H1 (cell line): Measurements from ENCODE around the gene HYDIN. TPM values are rescaled to one million over a fixed set of nuclear protein-coding genes. Genes with fewer than 3 reads are reported as not detected.

Source experiments
- CTCF ChIA-PET: fragments of 300-600 bp; sonication (Branson Sonifier 250); formaldehyde crosslinking; loops from one replicate; lab custom pipeline; 2021; ENCODE audit not compliant: partially characterized antibody; lab: Charles Lee
- POLR2A ChIA-PET: fragments of 300-600 bp; sonication (Branson Sonifier 250); formaldehyde crosslinking; loops from one replicate; lab custom pipeline; 2021; ENCODE audit warnings: inconsistent platforms; ENCODE audit not compliant: partially characterized antibody; lab: Charles Lee
- DNase-seq, 2 experiments: peaks; one replicate each; pipeline versions ENCODE4 v3.0.0 to v3.0.0-alpha.2; 2010 to 2022; ENCODE audit warnings: low spot score in 2 of 2, low read depth in 1 of 2, mixed read lengths in 1 of 2
- FAIRE-seq: peaks from 2 replicates; lab custom pipeline; 2011; peaks lifted over from hg19 to GRCh38; lab: Jason Lieb, UNC
- H2AFZ ChIP-seq: 2 replicates; pipeline ENCODE4 v1.8.1; 2012; ENCODE audit warnings: low read length, inconsistent platforms
- H2AK5ac ChIP-seq: 2 replicates; pipeline ENCODE4 v1.6.1; 2013; ENCODE audit warnings: low read depth, low read length
- H2BK120ac ChIP-seq: replicated peaks from 2 replicates; pipeline ENCODE3; 2013; ENCODE audit warnings: low read depth, low read length, inconsistent platforms
- H2BK12ac ChIP-seq: 2 replicates; pipeline ENCODE4 v1.6.1; 2013; ENCODE audit warnings: low read depth, low read length
- H2BK15ac ChIP-seq: 2 replicates; pipeline ENCODE4 v1.6.1; 2013; ENCODE audit warnings: low read length
- H2BK20ac ChIP-seq: 2 replicates; pipeline ENCODE4 v1.6.1; 2013; ENCODE audit warnings: low read length
- H2BK5ac ChIP-seq: 2 replicates; pipeline ENCODE4 v1.6.1; 2013; ENCODE audit warnings: low read depth, low read length
- H3K14ac ChIP-seq: 2 replicates; pipeline ENCODE4 v1.6.1; 2013; ENCODE audit warnings: inconsistent platforms; ENCODE audit not compliant: insufficient read length
- H3K18ac ChIP-seq: 2 replicates; pipeline ENCODE4 v1.6.1; 2013; ENCODE audit warnings: low read length; ENCODE audit errors: extremely low read depth
- H3K23ac ChIP-seq: 2 replicates; pipeline ENCODE4 v1.6.1; 2013; ENCODE audit warnings: inconsistent platforms; ENCODE audit not compliant: insufficient read length
- H3K23me2 ChIP-seq: 2 replicates; pipeline ENCODE4 v1.6.1; 2013; ENCODE audit warnings: low read depth, low read length
- H3K27ac ChIP-seq: 2 replicates; pipeline ENCODE4 v1.6.1; 2011; ENCODE audit warnings: low read depth, low read length, inconsistent platforms
- H3K27me3 ChIP-seq, 4 experiments: replicated peaks in 1 of 4; 1 replicate in 1 of 4; 2 replicates in 3 of 4; pipeline versions ENCODE4 v1.6.1 to v1.8.1; 2011 to 2013; ENCODE audit warnings: low read length in 3 of 4, mild to moderate bottlenecking in 3 of 4, inconsistent platforms in 2 of 4, mixed read lengths in 2 of 4, moderate library complexity in 1 of 4; ENCODE audit not compliant: control insufficient read depth in 3 of 4, insufficient read depth in 3 of 4; ENCODE audit errors: extremely low read depth in 1 of 4
- H3K36me3 ChIP-seq, 4 experiments: 2 replicates each; pipeline versions ENCODE4 v1.6.1 to v1.8.1; 2011 to 2013; ENCODE audit warnings: mild to moderate bottlenecking in 4 of 4, low read length in 3 of 4, moderate library complexity in 2 of 4, control low read depth in 1 of 4, inconsistent platforms in 1 of 4; ENCODE audit not compliant: insufficient read depth in 4 of 4, control insufficient read depth in 2 of 4
- H3K4ac ChIP-seq: replicated peaks from 2 replicates; pipeline ENCODE3; 2013; ENCODE audit warnings: low read length, low read depth, mixed read lengths, inconsistent platforms; ENCODE audit not compliant: insufficient read length
- H3K4me1 ChIP-seq, 4 experiments: replicated peaks in 1 of 4; 1 replicate in 1 of 4; 2 replicates in 3 of 4; pipeline versions ENCODE4 v1.6.1 to v1.8.1; 2011 to 2013; ENCODE audit warnings: low read length in 3 of 4, inconsistent platforms in 2 of 4, mixed read lengths in 1 of 4; ENCODE audit not compliant: insufficient read depth in 4 of 4, control insufficient read depth in 3 of 4
- H3K4me2 ChIP-seq, 2 experiments: 2 replicates each; pipeline versions ENCODE4 v1.6.1 to v1.8.1; 2011 to 2013; ENCODE audit warnings: low read depth in 2 of 2, low read length in 2 of 2, control low read depth in 1 of 2, inconsistent platforms in 1 of 2, mild to moderate bottlenecking in 1 of 2; ENCODE audit not compliant: insufficient read depth in 1 of 2
- H3K4me3 ChIP-seq, 4 experiments: fragments of 200-600, 300-600 bp in 1 of 4; sonication (generic), shearing (Covaris generic), sonication (Bioruptor Twin) in 1 of 4; 2 replicates each; pipeline versions ENCODE4 v1.5.1 to v1.8.1; 2011 to 2016; ENCODE audit warnings: low read length in 4 of 4, low read depth in 3 of 4, control low read depth in 2 of 4, inconsistent platforms in 2 of 4, mild to moderate bottlenecking in 2 of 4, mixed read lengths in 1 of 4, moderate library complexity in 1 of 4; ENCODE audit not compliant: insufficient read depth in 2 of 4; ENCODE audit errors: extremely low read depth in 1 of 4
- H3K56ac ChIP-seq: replicated peaks from 2 replicates; pipeline ENCODE3; 2013; ENCODE audit warnings: low read depth, mild to moderate bottlenecking, mixed read lengths, low read length, inconsistent platforms; ENCODE audit not compliant: insufficient read length
- H3K79me1 ChIP-seq: 2 replicates; pipeline ENCODE4 v1.6.1; 2013; ENCODE audit warnings: low read depth, low read length, control low read depth
- H3K79me2 ChIP-seq, 2 experiments: 2 replicates each; pipeline versions ENCODE4 v1.6.1 to v1.8.1; 2012 to 2013; ENCODE audit warnings: low read length in 2 of 2, mild to moderate bottlenecking in 2 of 2, inconsistent platforms in 1 of 2; ENCODE audit not compliant: insufficient read depth in 2 of 2, control insufficient read depth in 1 of 2
- H3K9ac ChIP-seq, 4 experiments: replicated peaks in 1 of 4; 1 replicate in 1 of 4; 2 replicates in 3 of 4; pipeline versions ENCODE4 v1.6.1 to v1.8.1; 2011 to 2013; ENCODE audit warnings: low read depth in 3 of 4, low read length in 3 of 4, control low read depth in 2 of 4, mild to moderate bottlenecking in 2 of 4, moderate library complexity in 2 of 4, inconsistent platforms in 1 of 4; ENCODE audit errors: extremely low read depth in 1 of 4
- H3K9me3 ChIP-seq, 2 experiments: 2 replicates each; pipeline versions ENCODE4 v1.6.1 to v1.8.1; 2012 to 2013; ENCODE audit warnings: mild to moderate bottlenecking in 2 of 2, moderate library complexity in 2 of 2, control low read depth in 1 of 2, inconsistent platforms in 1 of 2, low read depth in 1 of 2, low read length in 1 of 2, mixed read lengths in 1 of 2; ENCODE audit not compliant: insufficient read depth in 2 of 2
- H4K20me1 ChIP-seq, 2 experiments: replicated peaks in 1 of 2; 2 replicates each; pipeline versions ENCODE3 to v1.8.1; 2011 to 2013; ENCODE audit warnings: inconsistent platforms in 2 of 2, low read length in 2 of 2, mild to moderate bottlenecking in 1 of 2; ENCODE audit not compliant: insufficient read depth in 2 of 2, control insufficient read depth in 1 of 2
- H4K5ac ChIP-seq: 2 replicates; pipeline ENCODE4 v1.6.1; 2013; ENCODE audit warnings: low read length, low read depth, mixed read lengths, inconsistent platforms; ENCODE audit not compliant: insufficient read length
- H4K8ac ChIP-seq: 2 replicates; pipeline ENCODE4 v1.8.0; 2013; ENCODE audit warnings: mild to moderate bottlenecking, moderate library complexity, low read length, inconsistent platforms; ENCODE audit not compliant: insufficient read depth; ENCODE audit errors: extremely low read depth
- H4K91ac ChIP-seq: replicated peaks from 2 replicates; pipeline ENCODE3; 2013; ENCODE audit warnings: low read length, mixed read lengths, inconsistent platforms; ENCODE audit not compliant: insufficient read length
- CHD1 ChIP-seq: IDR thresholded peaks from 2 replicates; pipeline ENCODE4 v1.6.1; 2012; ENCODE audit warnings: low read depth, low read length, improper control_type of control experiment
- FOSL1 ChIP-seq: IDR thresholded peaks from 2 replicates; pipeline ENCODE4 v1.6.1; 2011; ENCODE audit warnings: mild to moderate bottlenecking, low read depth, low read length, moderate library complexity; ENCODE audit not compliant: insufficient read depth
- GABPA ChIP-seq: IDR thresholded peaks from 2 replicates; pipeline ENCODE4 v1.6.1; 2011; ENCODE audit warnings: mild to moderate bottlenecking, low read length, moderate library complexity, borderline replicate concordance; ENCODE audit not compliant: insufficient read depth
- KDM4A ChIP-seq: IDR thresholded peaks from one replicate; pipeline ENCODE4 v1.7.1; 2012; ENCODE audit warnings: low read depth, mild to moderate bottlenecking, moderate library complexity, low read length, inconsistent platforms; ENCODE audit not compliant: severe bottlenecking
- MAFK ChIP-seq: IDR thresholded peaks from 2 replicates; pipeline ENCODE4 v1.6.1; 2012; ENCODE audit warnings: low read depth, mild to moderate bottlenecking, improper control_type of control experiment, low read length
- RNF2 ChIP-seq: fragments of 200-900, 300-1000 bp; sonication (generic); IDR thresholded peaks from 2 replicates; pipeline ENCODE4 v1.7.1; 2016; ENCODE audit warnings: borderline replicate concordance, low read depth, mild to moderate bottlenecking, antibody characterized with exemption, low read length; ENCODE audit not compliant: poor library complexity, severe bottlenecking; ENCODE audit errors: missing control alignments
- SP4 ChIP-seq: IDR thresholded peaks from 2 replicates; pipeline ENCODE4 v1.6.1; 2012; ENCODE audit warnings: low read length, inconsistent platforms
- TAF7 ChIP-seq: optimal IDR thresholded peaks from 2 replicates; pipeline ENCODE3; 2011; ENCODE audit warnings: low read depth, mild to moderate bottlenecking, inconsistent platforms, low read length, moderate library complexity, borderline replicate concordance
- YY1 ChIP-seq: IDR thresholded peaks from 2 replicates; pipeline ENCODE4 v1.6.1; 2011; ENCODE audit warnings: low read depth, mild to moderate bottlenecking, low read length
- WGBS, 2 experiments: shearing (Covaris generic) in 1 of 2; methylation state at CpG; one replicate each; pipeline versions ENCODE4 v1.1.6 to v1.1.7; 2013 to 2015; ENCODE audit warnings: low lambda C conversion rate in 2 of 2, mixed read lengths in 2 of 2, inconsistent platforms in 1 of 2, low coverage in 1 of 2, missing lambda C conversion rate in 1 of 2; ENCODE audit not compliant: insufficient replicate concordance in 2 of 2, insufficient coverage in 1 of 2, insufficient read length in 1 of 2; ENCODE audit errors: extremely low coverage in 1 of 2, missing lambda C conversion rate in 1 of 2; 5-methylcytosine and 5-hydroxymethylcytosine counted together
- long read RNA-seq, 2 experiments: library from RNA in 1 of 2; library from capped mRNA in 1 of 2; stranded (forward); transcript quantifications; one replicate each; pipeline ENCODE4 v2.0.0, GENCODE V29; 2021; ENCODE audit warnings: inconsistent platforms in 1 of 2
- polyA minus RNA-seq, 3 experiments: library from RNA; depleted of rRNA, polyadenylated mRNA; stranded (reverse); fragments of >200 nt; gene quantifications; 1 replicate in 2 of 3; 2 replicates in 1 of 3; pipeline ENCODE4 v1.2.3, GENCODE V29; 2011
- polyA plus RNA-seq, 7 experiments: library from polyadenylated mRNA; depleted of rRNA in 3 of 7; stranded (reverse) in 5 of 7; unstranded in 2 of 7; fragments of >200 nt in 5 of 7; fragments of 200-250 nt in 2 of 7; gene quantifications; 1 replicate in 5 of 7; 2 replicates in 1 of 7; 4 replicates in 1 of 7; pipeline versions ENCODE4 v1.2.1 to v1.2.3, GENCODE V29; 2011 to 2013; ENCODE audit warnings: missing spikeins in 2 of 7, mixed read lengths in 2 of 7
- total RNA-seq: library from RNA; stranded (reverse); fragmentation: NEBNext Ultra II Directional; extraction: Animal tissue kit (Norgen Biotek cat#: 25700); gene quantifications from 2 replicates; pipeline ENCODE4 v1.2.1, GENCODE V29; 2021

HYDIN gene
- total RNA-seq (1.8 and 2.1 TPM in 2 replicates), polyA plus RNA-seq (2011; rRNA removed) (1.1 and 1.3 TPM in 2 replicates), polyA minus RNA-seq (2011; rRNA and poly(A)+ RNA removed) (3.3 and 5.1 TPM in 2 replicates)
- polyA plus RNA-seq (2011; cell fraction: cytosol; rRNA removed), result 1.5 TPM
- 1.9 TPM for polyA plus RNA-seq (2011; cell fraction: nucleus; rRNA removed)
- 1.0 to 1.3 TPM (median 1.2 TPM) in 4 replicates for polyA plus RNA-seq (2012, experiment 1 of 2)
- polyA plus RNA-seq (2012, experiment 2 of 2), result 0.10 TPM
- 0.95 TPM for polyA plus RNA-seq (2013, experiment 1 of 2)
- 0.88 TPM for polyA plus RNA-seq (2013, experiment 2 of 2)
- 1.2 TPM for polyA minus RNA-seq (2011; cell fraction: cytosol; rRNA and poly(A)+ RNA removed)
- 7.5 TPM for polyA minus RNA-seq (2011; cell fraction: nucleus; rRNA and poly(A)+ RNA removed)
- long read RNA-seq, experiment 1, partial matches to known transcripts, result 1 of 1 reads
- long read RNA-seq, experiment 1, other reads (novel, unspliced or antisense), result 0 of 1 reads
- long read RNA-seq, experiment 2, result 0 reads

DNA sequence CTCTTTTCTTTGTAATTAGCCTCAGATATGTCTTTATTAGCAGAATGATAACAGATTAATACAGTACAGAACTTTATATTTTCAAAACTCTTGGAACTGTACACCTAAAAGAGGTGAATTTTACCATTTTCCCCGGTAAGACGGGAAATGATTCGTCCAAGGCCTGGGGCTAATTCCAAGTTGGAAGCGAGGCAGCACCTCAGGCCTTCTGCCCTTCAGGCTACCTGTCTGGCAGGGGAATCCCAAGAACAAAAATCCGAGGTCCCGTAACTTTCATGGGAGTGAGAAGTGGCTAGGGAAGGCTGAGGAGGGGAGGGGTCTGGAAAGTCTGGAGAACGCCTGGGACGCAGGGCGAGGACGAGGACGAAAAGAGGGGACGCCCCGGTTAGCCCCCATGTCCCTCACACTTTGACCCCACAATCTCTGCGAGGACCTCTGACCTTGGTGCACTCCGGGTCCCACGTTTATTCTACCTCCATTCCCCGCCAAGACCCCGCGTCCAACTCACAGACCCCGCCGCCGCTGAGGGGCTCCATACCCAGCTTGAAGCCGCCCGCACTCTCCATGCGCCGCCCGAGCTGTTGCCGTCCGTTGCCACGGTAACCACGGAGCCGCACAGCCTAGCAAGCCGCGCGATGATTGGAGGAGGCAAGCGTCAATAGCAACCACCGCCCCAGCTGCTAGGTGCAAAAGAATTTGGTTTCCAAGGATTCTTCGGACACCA lies at the start of gene HYDIN:
Gene HYDIN (minus strand): TSS at position 601 of the 724 bp plus-strand sequence. CDS start 43,827 bp downstream, outside the sequence.
- peak within 1 kb of the TSS; percentile 51 to 71 for H3K4me2 ChIP-seq
- WGBS, 2 experiments, result 13% methylated on average over 34 of the region's 38 CpGs; no CpG with 5 or more reads in 1 of the 2 experiments
- peak; percentile 86 for FAIRE-seq
- TF ChIP-seq SP4 (no peak), GABPA (no peak), MAFK (no peak), CHD1 (no peak), TAF7 (no peak), KDM4A (peak; percentile 91), YY1 (0 out of 2 replicates have a peak, but pooled peaks have one; percentile 7), RNF2 (no peak), FOSL1 (no peak)

More for the DNA sequence above, at the start of gene HYDIN:
- H2AK5ac ChIP-seq, result no peak within 1 kb of the TSS
- H2BK15ac ChIP-seq, result no peak within 1 kb of the TSS
- H4K5ac ChIP-seq, result no peak within 1 kb of the TSS
- peak; percentile 61 to 96 for DNase-seq
- H3K27me3 ChIP-seq, result no peaks in the 10 kb centered on the region; a peak in 1 of 7 replicates
- H3K27ac ChIP-seq, result no peak within 1 kb of the TSS
- H4K20me1 ChIP-seq, result no peaks in the 10 kb centered on the region
- peak within 1 kb of the TSS; percentile 47; the same call in 1 of the 2 replicates for H2AFZ ChIP-seq
- no peak within 1 kb of the TSS for H2BK120ac ChIP-seq
- no peak within 1 kb of the TSS for H4K91ac ChIP-seq
- ChIA-PET POLR2A (no interaction called here), CTCF (interaction anchor here (1.2 to 2.4 kb wide), 4 partner anchors 16 to 80 kb away, joined by 4 to 9 read pairs (median 6); no protein-coding TSS in a partner anchor)
- peaks cover 12 to 14% of the 10 kb centered on the region in 2 experiments for H3K9me3 ChIP-seq
- no peaks in the 10 kb centered on the region for H3K79me1 ChIP-seq
- H3K4me3 ChIP-seq, result peak within 1 kb of the TSS; percentile 50 to 78 (median 66)
- no peak within 1 kb of the TSS; the same call in 1 of the 2 replicates for H2BK5ac ChIP-seq
- H3K18ac ChIP-seq, result no peak within 1 kb of the TSS; the same call in 1 of the 2 replicates
- H2BK20ac ChIP-seq, result no peak within 1 kb of the TSS
- peaks cover 0 to 3% (median 0%) of the 10 kb centered on the region in 4 experiments; a peak in 1 of 7 replicates for H3K4me1 ChIP-seq
- no peak within 1 kb of the TSS for H3K14ac ChIP-seq
- H3K56ac ChIP-seq, result no peak within 1 kb of the TSS
- peaks cover 4% of the 10 kb centered on the region for H3K23me2 ChIP-seq
- H2BK12ac ChIP-seq, result no peak within 1 kb of the TSS
- H3K79me2 ChIP-seq, result no peaks in the 10 kb centered on the region
- no peak within 1 kb of the TSS for H3K4ac ChIP-seq
- H3K36me3 ChIP-seq, result no peaks in the 10 kb centered on the region; a peak in 1 of 8 replicates
- peak within 1 kb of the TSS in 2 of 4 experiments; percentile 56 to 60; a peak in 3 of 7 replicates for H3K9ac ChIP-seq
- no peak within 1 kb of the TSS for H3K23ac ChIP-seq
- peak within 1 kb of the TSS; percentile 73 for H4K8ac ChIP-seq
